Measurements from ENCODE around the gene SURF2.

GRCh38 chr9:133361507-133362092, 5.2 kb downstream of the SURF2 start:
- TF ChIP-seq CTCF (conservative IDR thresholded peaks at IDR 0.05; ENCODE audit: low read depth, low read length) (no peak), EZH2 (IDR thresholded peaks at IDR 0.05; ENCODE audit: borderline replicate concordance, low read depth, low read length, poor library complexity, severe bottlenecking) (no peak)
